Pons (tissue), 1 donor: ENCODE results near the gene SNX30.
"Not testable (repeated sequence)": the region's sequence is repeated elsewhere in the genome, so short reads cannot be mapped to it uniquely, and the experiment has no call there.

ENCODE experiments used
- DNase-seq: peaks from one replicate; pipeline ENCODE4 v3.0.0-alpha.2; 2016; ENCODE audit warnings: low spot score

SNX30 gene, protein sequence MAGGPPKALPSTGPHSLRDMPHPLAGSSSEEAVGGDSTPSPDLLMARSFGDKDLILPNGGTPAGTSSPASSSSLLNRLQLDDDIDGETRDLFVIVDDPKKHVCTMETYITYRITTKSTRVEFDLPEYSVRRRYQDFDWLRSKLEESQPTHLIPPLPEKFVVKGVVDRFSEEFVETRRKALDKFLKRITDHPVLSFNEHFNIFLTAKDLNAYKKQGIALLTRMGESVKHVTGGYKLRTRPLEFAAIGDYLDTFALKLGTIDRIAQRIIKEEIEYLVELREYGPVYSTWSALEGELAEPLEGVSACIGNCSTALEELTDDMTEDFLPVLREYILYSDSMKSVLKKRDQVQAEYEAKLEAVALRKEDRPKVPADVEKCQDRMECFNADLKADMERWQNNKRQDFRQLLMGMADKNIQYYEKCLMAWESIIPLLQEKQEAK

DNA sequence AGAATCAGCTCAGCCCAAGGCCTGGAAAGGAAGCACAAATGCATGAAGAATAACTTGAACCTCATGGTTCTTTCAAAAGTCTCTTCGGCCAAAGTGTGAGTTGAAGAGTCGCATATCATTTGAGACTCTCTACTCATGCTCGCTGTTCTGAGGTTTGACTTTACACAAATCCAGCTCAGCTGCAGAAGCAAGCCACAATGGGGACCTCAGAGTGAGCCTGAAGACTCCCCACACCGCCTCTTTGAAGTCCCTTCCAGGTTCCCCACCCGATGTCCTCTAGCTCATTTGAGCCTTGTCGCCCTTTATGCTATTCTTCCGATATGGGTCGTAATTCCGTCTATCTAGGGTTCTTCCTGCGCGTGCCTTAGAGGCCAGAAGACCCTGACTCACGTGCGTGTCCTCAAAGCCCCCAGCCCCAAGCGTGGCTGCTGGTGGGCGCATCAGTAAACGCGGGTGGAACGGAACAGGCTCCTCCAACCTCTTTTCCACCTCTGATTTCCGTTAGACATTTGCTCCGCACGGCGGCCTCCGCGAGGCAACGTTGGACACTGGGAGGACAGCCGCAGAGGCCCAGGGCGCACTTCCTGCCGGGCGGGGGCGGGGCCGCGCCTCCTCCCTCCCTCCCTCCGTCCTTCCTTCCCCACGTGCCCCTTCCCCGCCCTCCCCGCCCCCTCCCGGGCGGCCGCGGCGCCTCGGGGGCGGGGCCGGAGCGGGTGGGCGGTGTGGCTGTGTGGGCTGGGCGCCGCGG is at the start of gene SNX30:
TSS of gene SNX30 (plus strand) at position 745 of the 748 bp plus-strand sequence. CDS start 242 bp downstream, outside the sequence.
- peak; percentile 88 for DNase-seq

DNA sequence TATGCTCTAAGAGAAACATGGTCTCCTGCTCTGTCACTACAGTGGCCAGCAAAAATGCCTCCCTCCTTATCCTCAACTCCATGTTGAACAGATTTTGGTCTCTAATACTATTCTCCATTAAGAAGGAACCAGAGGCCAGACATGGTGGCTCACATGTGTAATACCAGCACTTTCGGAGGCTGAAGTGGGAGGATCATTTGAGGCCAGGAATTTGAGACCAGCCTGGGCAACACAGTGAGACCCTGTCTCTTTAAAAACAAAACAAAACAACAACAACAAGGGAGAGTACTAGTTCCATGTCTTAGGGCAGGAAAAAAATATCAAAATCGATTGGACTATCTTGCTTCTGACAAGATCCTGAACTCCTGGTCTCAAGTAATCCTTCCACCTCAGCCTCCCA is 47.3 kb upstream of the SNX30 start:
- DNase-seq = no peak

DNA sequence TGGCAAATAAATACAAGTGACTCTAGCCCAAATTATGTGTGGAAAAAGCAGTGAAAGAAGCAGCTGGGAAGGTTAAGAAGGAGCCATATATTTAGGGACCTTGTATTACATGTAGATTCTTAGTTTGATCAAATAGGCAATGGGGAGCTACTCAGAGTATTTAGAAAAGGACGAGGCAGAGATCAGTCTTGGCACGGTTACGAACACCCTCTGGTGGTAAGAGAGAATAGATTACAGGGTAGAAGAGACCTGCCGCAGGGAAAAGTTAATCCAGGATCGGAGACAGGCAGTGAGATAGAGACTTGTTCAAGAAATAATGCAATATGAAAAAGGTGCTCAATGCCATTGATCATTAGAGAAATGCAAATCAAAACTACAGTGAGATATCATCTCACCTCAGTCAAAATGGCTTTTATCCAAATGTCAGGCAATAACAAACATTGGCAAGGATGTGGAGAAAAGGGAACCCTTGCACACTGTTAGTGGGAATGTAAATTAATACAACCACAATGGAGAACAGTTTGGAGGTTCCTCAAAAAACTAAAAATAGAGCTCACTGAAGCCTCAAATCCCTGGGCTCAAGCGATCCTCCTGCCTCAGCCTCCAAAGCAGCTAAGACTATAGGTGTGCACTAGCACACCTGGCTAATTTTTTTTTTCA is 44.7 kb upstream of the SNX30 start:
- DNase-seq = peak; percentile 88

DNA sequence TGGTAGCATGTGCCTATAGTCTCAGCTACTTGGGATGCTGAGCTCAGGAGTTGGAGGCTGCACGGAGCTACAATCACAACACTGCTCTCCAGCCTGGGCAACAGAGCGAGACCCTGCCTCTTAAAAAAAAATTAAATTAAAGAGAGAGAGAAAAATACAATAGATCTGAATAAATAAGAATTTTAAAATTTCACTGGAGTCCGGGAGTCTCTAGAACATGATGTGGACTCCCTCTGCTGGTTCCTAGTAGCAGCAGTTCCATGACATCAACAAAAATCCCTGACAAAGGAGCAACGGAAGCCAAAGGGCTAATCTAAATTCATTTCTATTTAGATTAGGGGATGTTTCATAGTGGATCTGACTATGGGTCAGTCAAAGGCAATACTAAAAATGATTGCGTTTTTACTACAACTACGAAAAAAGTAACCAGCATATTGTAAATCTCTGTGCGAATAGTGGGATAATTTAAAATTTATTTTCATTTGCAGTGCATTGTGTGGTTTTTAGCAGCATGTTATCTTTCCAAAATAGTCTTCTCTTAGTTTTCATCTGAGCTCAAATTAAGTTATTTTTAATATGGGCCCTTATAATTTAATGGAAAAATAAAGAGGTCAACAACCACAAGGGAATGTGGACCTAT is 39.4 kb upstream of the SNX30 start:
- DNase-seq = peak; percentile 83

DNA sequence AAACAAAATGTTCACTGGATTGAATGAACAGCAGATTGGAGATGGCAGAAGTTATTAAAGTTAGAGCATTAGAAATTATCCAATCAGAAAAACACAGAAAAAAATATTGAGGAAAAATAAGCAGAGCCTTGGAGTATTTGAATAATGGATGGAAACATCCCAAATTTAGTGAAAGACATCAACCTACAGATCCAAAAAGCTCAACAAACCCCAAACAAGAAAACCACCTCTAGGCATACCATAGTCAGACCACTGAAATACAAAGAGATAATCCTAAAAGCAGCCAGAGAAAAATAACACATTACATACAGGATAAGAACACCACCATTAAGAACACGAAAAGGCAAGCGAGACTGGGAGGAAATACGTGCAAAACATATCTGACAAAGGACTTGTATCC is 37.9 kb upstream of the SNX30 start:
- no peak for DNase-seq

DNA sequence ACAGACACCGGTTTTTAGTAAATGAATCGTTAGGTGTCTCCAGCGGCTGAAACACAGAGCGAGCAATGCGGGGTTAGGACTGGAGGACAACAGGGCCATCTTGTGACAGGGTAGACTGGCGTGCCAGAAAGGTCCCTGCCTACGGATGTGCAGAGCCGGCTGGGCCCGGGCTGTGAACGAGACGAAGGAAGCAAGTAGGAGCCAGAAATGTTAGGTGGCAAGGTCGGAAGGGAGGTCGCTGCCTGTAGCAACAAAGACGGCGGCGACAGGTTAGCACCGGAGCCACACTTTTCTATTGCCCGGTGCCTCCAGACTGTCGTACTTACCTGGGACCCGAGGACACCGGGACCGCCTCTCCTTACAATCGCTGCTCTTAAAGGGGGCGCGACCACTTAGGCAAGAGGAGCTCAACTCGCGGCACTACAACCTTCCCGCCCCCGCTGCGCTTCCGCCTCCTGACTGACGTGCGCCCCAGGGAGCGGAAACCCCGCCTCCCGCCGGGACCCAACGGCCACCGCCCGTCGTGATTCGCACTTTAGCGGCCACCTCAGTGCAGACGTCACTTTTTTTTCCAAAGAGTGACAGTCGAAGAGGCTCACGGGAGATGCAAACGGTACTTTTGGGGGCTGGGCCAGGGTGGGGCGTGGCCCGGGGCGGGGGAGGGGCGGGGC is 32.8 kb upstream of the SNX30 start, which contains the start of gene INIP:
TSS of gene INIP (minus strand) at position 457 of the 671 bp plus-strand sequence. CDS start 1,632 bp downstream, outside the sequence.
- peak; percentile 97 for DNase-seq

DNA sequence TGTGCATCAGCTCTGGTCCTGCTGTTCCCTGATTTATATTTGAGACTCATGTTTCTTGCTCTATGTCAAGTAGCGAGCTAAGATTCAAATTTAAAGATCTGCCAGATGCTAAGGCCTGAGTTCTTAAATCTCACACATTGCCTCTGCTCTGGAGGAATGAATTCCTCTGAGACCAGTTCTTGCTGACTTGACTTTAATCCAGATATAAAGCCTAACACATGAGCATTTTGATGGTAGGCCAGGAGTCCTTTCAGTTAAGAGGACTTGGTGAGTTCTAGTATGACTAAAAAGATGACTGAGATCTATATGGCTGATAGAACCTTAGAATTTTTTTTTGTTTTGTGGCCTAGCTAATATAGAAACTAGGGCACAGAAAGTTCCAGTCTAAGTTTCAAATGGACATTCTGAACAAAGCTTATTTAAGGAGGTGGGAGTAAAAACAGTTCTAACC is 31.3 kb upstream of the SNX30 start:
- peak; percentile 29 for DNase-seq

DNA sequence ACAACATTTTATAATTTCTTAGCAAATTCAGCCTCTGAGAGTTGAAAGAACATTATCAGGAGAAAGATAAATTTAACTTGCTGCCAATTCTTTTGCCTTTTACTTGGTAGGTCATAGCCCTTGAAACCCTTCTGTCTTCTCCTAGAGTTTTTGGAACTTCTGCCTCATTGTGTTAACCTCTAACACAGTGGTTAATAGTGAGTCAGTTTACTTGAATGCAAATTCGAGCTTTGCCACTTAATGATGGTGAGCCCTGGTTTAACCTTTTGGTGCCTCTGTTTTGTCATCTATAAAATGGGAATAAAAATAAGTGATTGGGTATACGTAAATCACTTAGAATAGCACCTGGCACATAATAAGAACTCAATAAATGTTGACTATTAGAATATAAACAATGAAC is 30.9 kb upstream of the SNX30 start:
- DNase-seq = no peak

DNA sequence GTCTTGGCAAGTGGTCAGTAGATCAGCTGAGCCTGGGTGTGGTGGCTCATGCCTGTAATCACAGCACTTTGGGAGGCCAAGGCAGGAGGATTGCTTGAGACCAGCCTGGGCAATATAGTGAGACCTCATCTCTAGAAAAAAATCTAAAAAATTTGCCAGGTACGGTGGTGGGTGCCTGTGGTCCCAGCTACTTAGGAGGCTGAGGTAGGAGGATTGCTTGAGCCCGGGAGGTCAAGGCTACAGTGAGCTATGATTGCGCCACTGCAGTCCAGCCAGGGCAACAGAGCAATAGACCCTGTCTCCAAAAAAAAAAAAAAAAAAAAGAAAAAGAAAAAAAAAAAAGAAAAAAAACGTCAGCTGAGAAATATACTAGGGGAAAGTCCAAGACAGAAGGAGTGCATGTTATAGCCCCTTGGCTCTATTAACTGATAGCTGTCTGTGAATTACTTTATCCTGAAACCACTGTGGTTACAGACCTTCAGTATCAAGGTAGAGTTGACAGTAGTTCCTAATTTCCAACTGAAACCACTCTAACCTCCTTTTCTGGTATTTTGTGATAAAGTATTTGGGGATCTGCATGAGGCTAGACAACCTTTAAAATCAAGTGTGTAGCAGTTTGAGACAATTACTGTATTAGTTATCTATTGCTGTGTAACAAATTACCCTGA is 30.3 kb upstream of the SNX30 start:
- DNase-seq = no peak

DNA sequence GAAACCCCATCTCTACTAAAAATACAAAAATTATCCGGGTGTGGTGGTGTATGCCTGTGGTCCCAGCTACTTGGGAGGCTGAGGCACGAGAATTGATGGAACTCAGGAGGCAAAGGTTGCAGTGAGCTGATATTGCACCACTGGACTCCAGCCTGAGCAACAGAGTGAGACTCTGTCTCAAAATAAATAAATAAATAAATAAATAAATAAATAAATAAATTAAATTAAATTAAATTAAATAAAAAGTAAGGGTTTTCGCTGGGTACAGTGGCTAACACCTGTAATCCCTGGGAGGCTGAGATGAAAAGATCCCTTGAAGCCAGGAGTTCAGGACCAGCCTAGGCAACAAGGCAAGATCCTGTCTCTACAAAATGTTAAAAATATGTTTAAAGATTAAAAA is 27.8 kb upstream of the SNX30 start:
- not testable (repeated sequence) for DNase-seq

DNA sequence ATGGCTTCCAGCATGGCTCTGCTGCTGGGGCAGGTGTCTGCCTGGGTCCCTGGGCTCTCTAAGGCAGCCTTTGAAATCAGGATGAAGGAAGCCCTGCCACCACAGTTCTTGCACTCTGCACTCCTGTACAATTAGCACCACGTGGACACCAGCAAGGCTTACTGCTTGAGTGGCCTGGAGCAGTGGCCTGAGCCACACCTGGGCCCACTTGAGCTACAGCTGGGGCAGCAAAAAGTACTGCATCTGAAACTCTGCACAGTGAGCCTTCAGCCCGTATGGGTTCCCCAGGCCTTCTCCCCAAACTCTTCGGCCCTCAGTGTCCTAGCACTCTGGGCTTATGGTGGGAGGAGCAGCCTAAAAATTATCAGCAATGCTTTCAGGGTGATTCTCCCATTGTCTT is 24.6 kb upstream of the SNX30 start:
- DNase-seq = no peak

DNA sequence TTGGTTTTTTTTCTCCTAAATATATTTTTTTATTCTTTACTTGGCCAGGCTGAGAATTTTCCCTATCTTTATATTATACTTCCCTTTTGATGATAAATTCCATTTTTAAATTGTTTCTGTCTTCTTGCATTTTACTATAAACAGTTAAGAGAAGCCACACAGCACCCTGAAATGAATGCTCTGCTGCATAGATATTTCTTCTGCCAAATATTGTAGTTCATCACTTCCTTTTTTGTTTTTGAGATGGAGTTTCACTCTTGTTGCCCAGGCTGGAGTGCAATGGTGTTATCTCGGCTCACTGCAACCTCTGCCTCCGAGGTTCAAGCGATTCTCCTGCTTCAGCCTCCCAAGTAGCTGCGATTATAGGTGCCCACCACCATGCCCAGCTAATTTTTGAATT is 24.1 kb upstream of the SNX30 start:
- DNase-seq = no peak

DNA sequence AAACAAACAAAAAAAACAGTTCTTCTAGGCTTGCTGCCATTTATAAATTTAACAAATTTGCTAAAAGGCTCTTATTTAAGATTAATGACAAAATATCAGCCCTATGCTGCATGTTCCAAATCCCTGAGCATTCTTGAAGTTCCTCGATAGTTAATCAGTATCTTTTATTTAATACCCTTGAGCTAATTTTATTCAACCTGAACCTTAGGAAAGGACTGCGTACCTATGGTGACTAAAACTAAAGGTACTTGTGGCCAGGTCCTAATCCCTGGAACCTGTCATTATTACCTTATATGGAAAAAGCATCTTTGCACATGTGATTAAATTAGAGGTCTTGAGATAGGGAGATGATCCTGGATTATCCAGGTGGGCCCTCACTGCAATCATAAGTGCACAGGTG is 22.2 kb upstream of the SNX30 start:
- DNase-seq = no peak

DNA sequence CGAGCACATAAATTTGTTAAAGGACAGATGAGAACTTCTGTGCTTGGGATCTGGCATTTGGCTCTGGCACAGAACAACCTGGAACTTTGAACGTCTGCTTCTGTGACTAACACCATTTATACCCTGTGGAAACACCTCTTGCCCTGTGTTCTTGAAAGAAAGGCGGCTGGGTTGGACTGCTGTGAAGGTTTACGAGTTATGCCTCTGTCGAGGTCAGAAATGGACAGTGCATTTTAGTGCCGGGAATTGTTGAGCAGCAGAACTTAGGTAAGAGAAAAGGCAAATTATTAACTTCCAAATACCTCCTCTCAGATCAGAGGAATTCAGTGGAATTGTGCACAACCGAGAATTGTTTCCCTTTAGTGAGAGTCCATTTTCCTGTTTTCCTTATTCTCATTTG is 18.6 kb upstream of the SNX30 start:
- DNase-seq = no peak

DNA sequence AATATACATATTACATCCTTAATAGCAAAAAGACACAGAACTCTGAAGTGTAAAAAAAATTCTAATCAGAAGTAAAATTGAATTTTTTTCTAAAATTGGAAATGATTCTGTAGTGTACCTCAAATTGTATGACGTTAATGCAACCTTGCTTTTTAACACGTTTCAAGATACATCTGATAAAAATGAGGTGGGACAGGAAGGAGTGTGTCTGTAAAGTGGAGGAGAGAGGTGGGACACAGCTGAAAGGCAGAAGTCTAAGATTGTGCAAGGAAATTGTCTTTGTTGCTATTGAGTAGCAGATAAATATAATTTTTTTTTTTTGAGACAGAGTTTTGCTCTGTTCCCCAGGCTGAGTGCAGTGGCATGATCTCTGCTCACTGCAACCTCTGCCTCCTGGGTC is 15.7 kb upstream of the SNX30 start:
- DNase-seq = no peak

DNA sequence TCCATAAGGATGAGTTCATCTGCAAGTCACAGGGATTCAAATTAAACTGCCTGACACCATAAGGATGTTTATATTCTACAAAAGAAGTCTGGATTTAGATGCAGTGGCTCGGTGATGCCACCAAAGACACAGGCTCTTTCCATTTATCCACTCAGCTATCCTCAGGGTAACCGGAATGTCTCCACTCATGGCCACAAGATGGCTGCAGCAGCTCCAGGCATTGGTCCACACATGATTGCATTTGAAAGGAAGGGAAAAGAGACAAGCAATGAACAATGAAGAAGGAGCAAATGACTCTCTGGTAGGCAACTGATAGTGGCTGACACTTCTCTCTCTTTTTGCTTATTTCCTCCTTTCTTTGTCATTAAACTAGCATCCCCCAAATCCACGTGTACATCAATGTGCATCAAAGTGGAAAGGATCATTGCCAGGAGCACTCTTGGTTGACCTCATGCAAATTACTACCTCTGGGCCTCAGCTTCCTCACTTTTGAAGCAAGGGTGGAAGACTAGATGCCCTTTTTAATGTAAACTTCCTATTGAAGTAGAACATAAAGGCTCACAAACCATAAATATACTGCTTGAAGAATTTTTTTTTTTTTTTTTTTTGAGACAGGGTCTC is 7.2 kb upstream of the SNX30 start:
- no peak for DNase-seq

DNA sequence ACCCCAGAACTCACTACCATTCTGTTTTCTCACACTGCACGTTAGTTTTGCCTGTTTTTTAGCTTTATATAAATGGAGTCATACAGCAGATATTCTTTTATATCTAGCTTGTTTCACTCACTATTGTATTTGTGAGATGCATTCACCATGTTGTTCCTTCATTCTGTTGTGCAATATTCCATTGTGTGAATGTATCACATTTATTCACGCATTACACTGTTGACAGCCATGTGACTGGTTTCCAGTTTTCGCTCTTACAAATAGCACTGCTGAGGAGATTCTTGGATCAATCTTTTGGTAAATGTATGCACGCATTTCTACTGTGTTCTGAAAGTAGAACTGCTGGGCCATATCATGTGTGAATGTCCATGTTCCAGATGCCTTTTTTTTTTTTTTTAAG is 6.4 kb upstream of the SNX30 start:
- no peak for DNase-seq

DNA sequence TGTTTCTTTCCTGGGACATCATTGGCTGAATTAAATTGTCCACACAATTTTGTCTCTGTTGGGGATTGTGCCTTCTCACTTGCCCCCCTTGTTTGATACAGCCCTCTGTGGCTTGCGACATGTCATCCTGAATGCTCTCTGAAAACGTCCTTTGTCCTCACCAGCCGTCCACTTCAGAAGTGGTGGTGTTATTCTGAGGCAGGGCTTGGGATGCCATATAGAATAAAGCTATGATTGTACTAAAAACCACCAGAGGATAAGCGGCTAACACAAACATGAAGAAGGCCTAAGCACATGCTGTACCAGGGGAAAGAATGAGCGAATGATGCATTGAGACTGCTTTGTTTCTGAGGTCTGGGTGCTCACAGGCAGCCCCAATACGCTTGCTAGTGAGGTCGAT is 3.5 kb upstream of the SNX30 start:
- DNase-seq = peak; percentile 100

DNA sequence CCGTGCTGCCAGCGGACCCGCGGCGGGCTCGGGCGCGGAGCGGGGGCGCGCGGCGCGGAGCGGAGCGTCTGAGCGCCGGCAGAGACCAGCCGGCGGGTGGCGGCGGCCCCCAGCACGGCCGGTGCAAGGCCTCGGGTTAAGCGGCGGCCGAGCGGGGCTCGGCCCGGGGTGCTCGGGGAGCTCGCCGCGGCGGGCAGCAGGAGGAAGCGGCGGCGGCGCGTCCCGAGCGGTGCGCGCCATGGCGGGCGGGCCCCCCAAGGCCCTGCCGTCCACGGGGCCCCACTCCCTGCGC is 150 bp downstream of the SNX30 start:
- no peak for DNase-seq

DNA sequence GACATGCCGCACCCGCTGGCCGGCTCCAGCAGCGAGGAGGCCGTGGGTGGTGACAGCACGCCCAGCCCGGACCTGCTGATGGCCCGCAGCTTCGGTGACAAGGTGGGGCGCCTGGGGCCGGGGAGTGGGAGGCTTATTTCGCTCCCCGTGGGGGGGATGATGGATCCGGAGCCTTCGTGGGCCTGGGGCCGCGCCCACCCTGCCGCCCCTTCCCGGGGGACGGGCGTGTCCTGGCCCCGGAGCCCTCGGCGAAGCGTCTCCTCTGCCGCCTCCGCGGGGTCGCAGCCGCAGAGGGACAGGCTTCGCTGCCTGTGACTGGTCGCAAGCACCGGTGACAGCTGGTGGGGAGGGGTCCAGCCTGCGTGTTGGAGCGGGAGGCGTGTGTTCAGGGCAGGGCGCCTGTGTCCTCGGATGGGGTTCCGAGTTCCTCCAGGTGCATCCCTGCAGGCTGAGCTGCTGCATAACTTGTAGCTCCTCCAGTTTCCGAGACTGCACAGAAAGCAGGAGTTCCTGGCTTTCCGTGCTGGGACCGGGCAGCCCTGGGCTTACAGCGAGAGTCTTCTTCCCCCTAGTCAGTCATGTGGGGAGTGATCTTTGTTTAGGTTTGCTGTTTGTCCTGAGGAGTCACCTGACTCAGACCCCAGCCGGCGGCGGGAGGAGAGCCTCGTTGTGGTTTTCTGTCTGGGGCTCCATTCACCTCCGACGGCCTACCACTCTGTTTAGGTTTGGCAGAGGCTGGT is 666 bp downstream of the SNX30 start:
- peak; percentile 84 for DNase-seq
